Activated CD8-positive, alpha-beta memory T cell treated with anti-CD3 and anti-CD28 coated beads, Interleukin-2, amount 50 U/mL, for 1 hour (primary cell): ENCODE results near the gene MACROD1.
"Not testable (repeated sequence)": the region's sequence is repeated elsewhere in the genome, so short reads cannot be mapped to it uniquely, and the experiment has no call there.

Experiments
- DNase-seq: peaks from one replicate; pipeline ENCODE4 v3.0.0-alpha.2; 2020; ENCODE audit errors: extremely low read depth

MACROD1 gene

DNA sequence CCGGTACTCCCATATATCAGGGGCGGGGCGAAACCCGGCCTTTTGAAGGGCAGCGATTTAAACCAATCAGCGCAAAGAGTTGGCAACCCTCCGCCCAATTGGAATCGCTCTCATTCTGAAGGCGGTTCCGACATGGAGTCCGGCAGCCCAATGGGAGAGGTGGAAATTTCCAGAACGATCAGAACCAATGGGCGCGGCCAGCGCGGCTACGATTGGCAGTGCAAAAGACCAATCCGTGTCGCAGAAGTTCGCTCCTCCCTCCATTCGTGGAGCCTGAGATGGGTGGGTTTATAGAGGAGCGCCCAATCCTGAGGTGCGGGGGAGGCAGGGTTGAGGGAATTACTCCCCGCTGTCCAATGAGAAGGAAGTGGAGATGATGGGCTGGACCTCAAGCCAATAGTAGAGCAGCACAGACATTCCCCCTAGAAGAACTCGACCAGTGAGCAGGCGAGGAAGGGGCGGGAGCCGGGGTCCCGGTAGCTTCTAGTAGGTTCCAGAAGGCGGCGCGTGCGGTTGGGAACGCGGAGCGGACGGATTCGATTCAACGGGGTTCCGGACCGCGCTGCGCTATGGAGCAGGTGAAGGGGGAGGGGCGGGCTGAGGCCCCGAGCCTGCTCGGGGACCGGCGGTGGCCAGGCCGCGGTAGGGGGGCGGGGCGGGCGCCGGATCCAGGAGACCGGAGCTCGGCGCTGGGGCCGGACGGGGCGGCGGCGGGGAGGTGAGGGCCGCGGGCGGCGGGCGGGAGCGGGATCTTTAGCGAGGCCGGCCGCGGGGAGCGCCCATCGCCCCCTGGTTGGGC, 20.0 kb upstream of the MACROD1 start, which contains the start of gene STIP1:
STIP1 (plus strand) TSS at position 479 of the 799 bp plus-strand sequence; CDS start at position 570, 91 bp downstream.
- DNase-seq: peak; percentile 99

DNA sequence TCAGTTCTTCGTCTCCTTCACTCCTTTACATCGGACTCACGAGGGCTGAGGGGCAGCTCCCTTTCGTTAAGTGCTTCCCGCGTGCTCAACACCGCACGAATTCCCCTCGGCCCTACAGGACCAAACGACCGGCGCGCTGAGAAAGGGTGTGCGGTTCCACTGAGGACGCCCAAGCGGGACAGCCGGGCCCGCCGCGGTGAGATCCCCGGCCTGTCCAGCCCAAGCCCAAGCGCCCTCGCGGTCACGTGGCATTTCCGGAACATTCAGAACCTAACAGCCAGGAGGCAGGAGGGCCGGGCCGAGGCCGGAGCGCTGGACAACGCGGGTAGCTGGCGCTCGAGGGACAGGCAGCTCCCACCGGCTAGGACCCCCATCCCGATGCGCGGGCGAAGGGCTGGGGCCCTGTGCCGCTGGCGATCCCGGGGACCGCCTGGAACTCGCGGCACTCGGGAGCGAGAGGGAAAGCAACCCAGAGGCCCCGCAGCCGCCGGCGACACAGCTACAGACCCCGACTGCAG, 19.3 kb upstream of the MACROD1 start:
- no peak for DNase-seq

DNA sequence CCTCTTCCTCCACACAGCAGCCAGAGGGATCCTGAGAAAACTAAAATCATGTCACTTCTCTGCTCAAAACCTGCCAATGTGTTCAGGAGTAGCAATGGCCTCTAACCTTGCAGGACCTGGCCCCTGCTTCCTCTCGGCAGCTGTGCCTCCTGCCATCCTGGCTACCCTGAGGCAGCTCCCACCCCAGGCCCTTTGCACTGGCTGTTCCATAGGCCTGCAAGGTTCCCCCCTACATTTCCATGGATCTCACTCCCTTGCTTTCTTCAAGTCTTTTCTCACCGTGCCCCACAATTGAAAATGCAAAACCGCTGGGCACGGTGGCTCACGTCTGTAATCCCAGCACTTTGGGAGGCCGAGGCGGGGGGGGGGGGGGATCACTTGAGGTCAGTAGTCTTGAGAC, 18.0 kb upstream of the MACROD1 start:
- DNase-seq: no peak

- no peak for DNase-seq
These were observed 15.8 kb upstream of the MACROD1 start for GRCh38 chr11:64181506-64182411.

DNA sequence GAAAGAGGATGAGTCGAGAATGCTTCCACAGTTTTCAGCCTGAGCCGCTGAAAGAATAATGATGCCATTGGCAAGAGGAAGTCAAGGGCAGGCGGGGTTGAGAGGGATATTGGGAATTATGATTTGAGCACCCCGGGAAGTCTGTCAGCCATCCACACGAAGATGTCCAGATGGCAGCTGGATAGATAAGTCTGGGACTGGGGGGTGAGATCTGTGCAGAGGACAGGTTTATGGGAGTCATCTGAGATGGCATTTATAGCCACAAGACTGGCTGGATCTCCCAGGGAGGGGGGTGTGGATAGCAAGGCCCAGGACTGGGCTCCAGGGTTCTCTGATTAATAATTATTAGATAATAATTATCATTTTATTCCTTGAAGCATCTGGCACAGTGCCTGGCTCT, 15.0 kb upstream of the MACROD1 start:
- DNase-seq: no peak

GRCh38 chr11:64178951-64179639, 13.2 kb upstream of the MACROD1 start:
- DNase-seq: no peak

DNA sequence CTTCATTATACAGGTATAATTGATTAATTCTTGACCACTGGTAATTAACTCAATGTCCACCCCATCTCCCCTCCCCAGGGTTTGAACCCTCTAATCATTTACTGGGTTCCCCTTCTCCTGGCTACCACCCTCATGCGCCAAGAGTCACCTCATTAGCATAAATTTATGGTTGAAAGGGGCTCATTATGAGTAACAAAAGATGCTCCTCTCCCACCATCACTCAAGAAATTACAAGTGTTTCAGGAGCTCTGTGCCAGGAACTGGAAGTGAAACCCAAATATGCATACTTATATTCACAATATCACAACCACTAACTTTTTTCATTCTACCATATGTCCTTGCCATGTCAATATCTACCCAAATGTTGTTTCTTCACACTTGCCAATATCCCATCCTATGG, 12.3 kb upstream of the MACROD1 start:
- no peak for DNase-seq

DNA sequence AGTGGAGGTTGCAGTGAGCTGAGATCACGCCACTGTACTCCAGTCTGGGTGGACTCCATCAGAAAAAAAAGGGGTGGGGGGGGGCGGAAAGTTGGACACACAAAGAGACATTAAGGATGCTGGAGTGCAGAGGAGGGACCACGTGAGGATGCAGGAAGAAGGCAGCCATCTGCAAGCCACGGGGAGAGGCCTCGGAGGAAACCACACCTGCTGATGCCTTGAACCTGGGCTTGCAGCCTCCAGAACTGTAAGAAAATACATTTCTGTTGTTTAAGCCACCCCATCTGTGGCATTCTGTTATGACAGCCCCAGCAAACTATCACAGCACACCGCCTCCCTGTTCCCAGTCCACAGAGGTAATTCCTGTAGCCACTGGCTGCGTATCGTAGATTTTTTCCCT, 10.8 kb upstream of the MACROD1 start:
- DNase-seq: no peak

GRCh38 chr11:64173616-64174355, 7.9 kb upstream of the MACROD1 start:
- DNase-seq: no peak

GRCh38 chr11:64170419-64170818, 4.5 kb upstream of the MACROD1 start:
- no peak for DNase-seq

GRCh38 chr11:64165481-64165841, 452 bp downstream of the MACROD1 start:
- DNase-seq: no peak

GRCh38 chr11:64164392-64165312, 1.3 kb downstream of the MACROD1 start:
- DNase-seq: no peak

GRCh38 chr11:64163951-64164350, 2.0 kb downstream of the MACROD1 start:
- DNase-seq: no peak

GRCh38 chr11:64162769-64163168, 3.1 kb downstream of the MACROD1 start:
- DNase-seq: not testable (repeated sequence)

DNA sequence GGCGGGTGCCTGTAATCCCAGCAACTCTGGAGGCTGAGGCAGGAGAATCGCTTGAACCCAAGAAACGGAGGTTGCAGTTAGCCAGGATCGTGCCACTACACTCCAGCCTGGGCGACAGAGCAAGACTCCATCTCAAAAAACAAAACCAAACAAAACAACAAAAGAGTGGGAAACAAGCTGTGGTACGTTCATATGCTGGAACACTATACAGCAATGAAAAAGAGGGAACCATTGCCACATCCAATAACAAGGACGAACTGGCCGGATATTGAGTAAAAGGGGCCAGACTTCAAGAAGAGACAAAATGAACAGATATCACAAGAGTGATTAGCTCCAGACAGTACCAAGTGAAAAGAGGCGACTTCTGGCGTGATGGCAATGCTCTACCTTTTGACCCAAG, 4.9 kb downstream of the MACROD1 start:
- DNase-seq: no peak

GRCh38 chr11:64157631-64158394, 8.1 kb downstream of the MACROD1 start:
- DNase-seq: no peak

DNA sequence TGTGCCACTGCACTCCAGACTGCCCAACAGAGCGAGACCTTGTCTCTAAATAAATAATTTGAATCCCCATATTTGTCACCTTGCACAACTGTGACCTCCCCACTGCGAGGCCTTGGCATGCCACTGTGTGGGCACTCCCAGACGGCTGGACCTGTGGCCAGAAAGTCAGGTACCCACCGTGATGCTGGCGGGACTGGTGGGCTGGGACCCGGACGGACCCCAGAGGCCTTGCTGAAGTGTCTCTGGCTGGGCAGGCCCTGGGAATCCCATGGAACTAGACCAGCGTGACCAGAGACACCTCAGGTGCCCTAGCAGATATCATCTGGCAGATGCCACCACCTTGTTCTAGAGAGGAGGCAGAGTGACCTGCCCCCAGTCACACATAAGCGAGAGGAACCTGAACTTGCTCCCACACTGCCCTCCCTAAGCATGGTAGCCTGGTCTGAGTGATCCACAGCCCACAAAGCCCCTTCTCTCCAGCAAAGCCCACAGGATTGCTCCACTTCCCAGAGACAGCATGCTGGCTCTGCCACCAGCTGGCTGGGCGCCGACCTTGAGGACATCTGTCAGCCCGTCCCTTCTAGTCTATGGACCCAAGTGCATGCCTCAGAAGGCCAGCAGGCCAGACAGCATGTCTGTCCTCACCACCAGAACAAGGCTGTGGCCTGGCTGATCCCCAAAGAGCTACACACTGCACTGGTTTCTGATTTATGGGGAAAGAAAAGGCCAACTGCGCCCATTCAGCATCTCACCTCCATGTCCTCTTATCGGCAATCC, 9.5 kb downstream of the MACROD1 start:
- DNase-seq: no peak

- DNase-seq: no peak
These were observed 12.1 kb downstream of the MACROD1 start for GRCh38 chr11:64153812-64154211.
